IMR-90 (cell line): Measurements from ENCODE around the gene ZNF559.

ENCODE experiments used
- BHLHE40 ChIP-seq: fragments of 150-350 bp; IDR thresholded peaks from 2 replicates; pipeline ENCODE4 v1.6.1; 2016; ENCODE audit warnings: mild to moderate bottlenecking, low read depth, low read length
- CHD1 ChIP-seq: IDR thresholded peaks from 2 replicates; pipeline ENCODE4 v1.6.1; 2012; ENCODE audit warnings: low read depth, low read length, improper control_type of control experiment
- ELK1 ChIP-seq: fragments of 150-350 bp; IDR thresholded peaks from 2 replicates; pipeline ENCODE4 v1.6.1; 2016; ENCODE audit warnings: low read depth, mild to moderate bottlenecking, low read length, moderate library complexity, borderline replicate concordance
- FOS ChIP-seq: fragments of 150-350 bp; IDR thresholded peaks from 2 replicates; pipeline ENCODE4 v1.6.1; 2016; ENCODE audit warnings: low read depth, low read length
- MAZ ChIP-seq: IDR thresholded peaks from 2 replicates; pipeline ENCODE4 v1.6.1; 2012; ENCODE audit warnings: low read depth, mild to moderate bottlenecking, low read length, improper control_type of control experiment, moderate library complexity, borderline replicate concordance
- MXI1 ChIP-seq: IDR thresholded peaks from 2 replicates; pipeline ENCODE4 v1.6.1; 2012; ENCODE audit warnings: low read depth, mild to moderate bottlenecking, low read length, moderate library complexity, borderline replicate concordance
- POLR2A ChIP-seq: IDR thresholded peaks from 2 replicates; pipeline ENCODE4 v1.6.1; 2012; ENCODE audit warnings: mild to moderate bottlenecking, low read depth, low read length
- RAD21 ChIP-seq: IDR thresholded peaks from 2 replicates; pipeline ENCODE4 v1.6.1; 2012; ENCODE audit warnings: low read length, improper control_type of control experiment
- RFX5 ChIP-seq: IDR thresholded peaks from 2 replicates; pipeline ENCODE4 v1.8.0; 2012; ENCODE audit warnings: low read depth, mild to moderate bottlenecking, low read length, moderate library complexity
- SMC3 ChIP-seq: fragments of 150-350 bp; IDR thresholded peaks from 2 replicates; pipeline ENCODE4 v1.6.1; 2016; ENCODE audit warnings: low read depth, mild to moderate bottlenecking, antibody characterized with exemption, low read length, moderate library complexity
- TF ChIP-seq, protein P1 (sequence below): conservative IDR thresholded peaks from 2 replicates; pipeline ENCODE4 v1.5.1; 2012; ENCODE audit warnings: mild to moderate bottlenecking, low read depth, low read length, improper control_type of control experiment

GRCh38 chr19:9313756-9314155, 10.2 kb upstream of the ZNF559 start:
- no peak for TF ChIP-seq POLR2A
- TF ChIP-seq MXI1 = no peak
- TF ChIP-seq, protein P1, sequence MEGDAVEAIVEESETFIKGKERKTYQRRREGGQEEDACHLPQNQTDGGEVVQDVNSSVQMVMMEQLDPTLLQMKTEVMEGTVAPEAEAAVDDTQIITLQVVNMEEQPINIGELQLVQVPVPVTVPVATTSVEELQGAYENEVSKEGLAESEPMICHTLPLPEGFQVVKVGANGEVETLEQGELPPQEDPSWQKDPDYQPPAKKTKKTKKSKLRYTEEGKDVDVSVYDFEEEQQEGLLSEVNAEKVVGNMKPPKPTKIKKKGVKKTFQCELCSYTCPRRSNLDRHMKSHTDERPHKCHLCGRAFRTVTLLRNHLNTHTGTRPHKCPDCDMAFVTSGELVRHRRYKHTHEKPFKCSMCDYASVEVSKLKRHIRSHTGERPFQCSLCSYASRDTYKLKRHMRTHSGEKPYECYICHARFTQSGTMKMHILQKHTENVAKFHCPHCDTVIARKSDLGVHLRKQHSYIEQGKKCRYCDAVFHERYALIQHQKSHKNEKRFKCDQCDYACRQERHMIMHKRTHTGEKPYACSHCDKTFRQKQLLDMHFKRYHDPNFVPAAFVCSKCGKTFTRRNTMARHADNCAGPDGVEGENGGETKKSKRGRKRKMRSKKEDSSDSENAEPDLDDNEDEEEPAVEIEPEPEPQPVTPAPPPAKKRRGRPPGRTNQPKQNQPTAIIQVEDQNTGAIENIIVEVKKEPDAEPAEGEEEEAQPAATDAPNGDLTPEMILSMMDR = no peak
- TF ChIP-seq RAD21 = no peak
- TF ChIP-seq SMC3 = no peak
- TF ChIP-seq CHD1 = no peak
- no peak for TF ChIP-seq BHLHE40
- no peak for TF ChIP-seq ELK1
- no peak for TF ChIP-seq RFX5
- no peak for TF ChIP-seq FOS
- TF ChIP-seq MAZ = no peak
